D721Med (cell line): ENCODE data around the gene RAB19.
"Not testable (repeated sequence)": the region's sequence is repeated elsewhere in the genome, so short reads cannot be mapped to it uniquely, and the experiment has no call there.

Experiments
- DNase-seq: peaks from one replicate; pipeline ENCODE4 v3.0.0; 2011; ENCODE audit warnings: low spot score; ENCODE audit not compliant: insufficient read length
- FAIRE-seq: peaks from 2 replicates; lab custom pipeline; 2011; peaks lifted over from hg19 to GRCh38; lab: Jason Lieb, UNC
- TF ChIP-seq, protein P1 (sequence below): IDR thresholded peaks from 2 replicates; pipeline ENCODE4 v1.5.1; 2012; ENCODE audit warnings: mild to moderate bottlenecking, control low read depth; ENCODE audit not compliant: insufficient read depth; ENCODE audit errors: missing control alignments

Gene RAB19

DNA sequence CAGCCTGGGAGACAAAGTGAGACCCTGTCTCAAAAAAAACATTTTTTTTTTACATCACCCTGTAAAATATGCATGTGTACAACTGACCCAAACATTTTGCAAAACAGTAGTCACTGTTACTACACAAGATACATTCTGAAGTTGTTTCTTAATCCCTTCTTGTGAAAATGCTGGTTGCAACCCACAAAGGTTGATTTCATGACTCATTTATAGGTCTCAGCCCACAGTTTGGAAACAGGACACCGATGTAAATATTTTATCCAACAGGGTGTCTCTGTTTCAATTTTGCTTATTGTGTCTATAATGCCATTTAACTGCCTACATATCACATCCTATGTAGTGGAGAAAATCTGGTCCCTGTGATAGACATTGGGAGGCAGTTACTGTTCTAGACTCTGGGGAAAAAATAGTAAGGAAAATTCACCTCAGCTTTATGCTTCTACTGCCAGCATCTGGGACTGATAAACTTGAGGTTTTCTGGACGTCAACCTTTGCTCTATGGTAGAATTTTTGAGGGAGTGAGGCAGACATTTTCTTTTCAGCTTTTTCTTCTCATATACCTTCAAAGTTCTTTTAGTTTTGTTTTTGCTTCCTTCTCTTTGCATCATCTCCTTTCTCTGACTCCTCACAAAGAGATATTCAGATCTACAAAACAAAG lies 1.6 kb upstream of the RAB19 start:
- DNase-seq, result no peak
- TF ChIP-seq, protein P1, sequence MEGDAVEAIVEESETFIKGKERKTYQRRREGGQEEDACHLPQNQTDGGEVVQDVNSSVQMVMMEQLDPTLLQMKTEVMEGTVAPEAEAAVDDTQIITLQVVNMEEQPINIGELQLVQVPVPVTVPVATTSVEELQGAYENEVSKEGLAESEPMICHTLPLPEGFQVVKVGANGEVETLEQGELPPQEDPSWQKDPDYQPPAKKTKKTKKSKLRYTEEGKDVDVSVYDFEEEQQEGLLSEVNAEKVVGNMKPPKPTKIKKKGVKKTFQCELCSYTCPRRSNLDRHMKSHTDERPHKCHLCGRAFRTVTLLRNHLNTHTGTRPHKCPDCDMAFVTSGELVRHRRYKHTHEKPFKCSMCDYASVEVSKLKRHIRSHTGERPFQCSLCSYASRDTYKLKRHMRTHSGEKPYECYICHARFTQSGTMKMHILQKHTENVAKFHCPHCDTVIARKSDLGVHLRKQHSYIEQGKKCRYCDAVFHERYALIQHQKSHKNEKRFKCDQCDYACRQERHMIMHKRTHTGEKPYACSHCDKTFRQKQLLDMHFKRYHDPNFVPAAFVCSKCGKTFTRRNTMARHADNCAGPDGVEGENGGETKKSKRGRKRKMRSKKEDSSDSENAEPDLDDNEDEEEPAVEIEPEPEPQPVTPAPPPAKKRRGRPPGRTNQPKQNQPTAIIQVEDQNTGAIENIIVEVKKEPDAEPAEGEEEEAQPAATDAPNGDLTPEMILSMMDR, result no peak
- FAIRE-seq, result no peak

DNA sequence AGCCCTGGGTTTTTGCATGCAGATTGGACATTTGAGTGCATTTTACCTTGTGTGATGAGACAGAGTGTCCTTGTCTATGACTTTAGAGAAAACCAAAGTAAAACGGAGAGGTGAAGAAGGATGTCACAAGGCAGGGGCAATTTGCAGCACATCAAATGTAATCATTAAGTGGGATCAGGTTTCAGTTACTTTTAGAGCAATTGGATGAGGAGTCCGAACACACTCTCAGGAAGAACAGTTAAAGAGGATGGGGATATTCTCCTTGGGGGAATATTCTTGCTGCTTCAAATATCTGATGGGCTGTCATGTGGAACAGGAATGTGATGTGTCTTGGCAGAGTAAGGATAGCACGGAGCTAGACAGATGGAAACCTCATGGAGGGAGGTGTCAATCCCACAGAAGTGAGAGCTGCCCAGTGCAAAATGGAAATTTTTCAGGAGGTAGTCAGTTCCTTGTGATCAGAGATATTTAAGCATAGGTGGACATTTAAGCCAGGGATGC lies 757 bp downstream of the RAB19 start:
- DNase-seq, result no peak
- TF ChIP-seq, protein P1, result no peak
- FAIRE-seq, result no peak

DNA sequence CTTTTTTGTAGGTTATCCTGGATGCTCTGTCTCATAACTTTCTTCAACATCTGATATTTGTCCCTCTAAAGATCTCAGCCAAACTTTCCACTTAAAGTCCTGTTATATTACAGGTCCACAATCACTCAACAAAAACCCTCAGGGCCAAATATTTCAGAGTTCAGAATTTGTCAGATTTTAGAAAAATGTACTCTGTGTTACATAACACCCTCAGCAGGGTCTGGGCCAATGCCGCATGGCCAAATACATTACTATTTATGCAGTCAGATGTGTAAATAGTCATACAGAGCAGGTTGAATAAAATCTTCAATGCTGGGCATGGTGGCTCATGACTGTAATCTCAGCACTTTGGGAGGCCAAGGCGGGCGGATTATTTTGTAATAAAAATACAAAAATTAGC lies 11.5 kb downstream of the RAB19 start:
- FAIRE-seq (no peak), DNase-seq (no peak)
- TF ChIP-seq, protein P1, result no peak

DNA sequence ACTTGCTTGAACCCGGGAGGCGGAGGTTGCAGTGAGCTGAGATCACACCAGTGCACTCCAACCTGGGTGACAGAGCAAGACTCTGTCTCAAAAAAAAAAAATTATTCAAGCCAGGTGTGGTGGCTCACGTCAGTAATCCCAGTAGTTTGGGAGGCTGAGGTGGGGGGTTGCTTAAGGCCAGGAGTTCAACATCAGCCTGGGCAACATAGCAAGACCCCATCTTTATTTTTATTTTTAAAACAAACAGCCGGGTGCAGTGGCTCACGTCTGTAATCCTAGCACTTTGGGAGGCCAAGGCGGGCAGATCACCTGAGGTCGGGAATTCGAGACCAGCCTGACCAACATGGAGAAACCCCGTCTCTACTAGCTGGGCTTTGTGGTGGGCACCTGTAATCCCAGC lies 12.0 kb downstream of the RAB19 start:
- not testable (repeated sequence) for FAIRE-seq, DNase-seq

DNA sequence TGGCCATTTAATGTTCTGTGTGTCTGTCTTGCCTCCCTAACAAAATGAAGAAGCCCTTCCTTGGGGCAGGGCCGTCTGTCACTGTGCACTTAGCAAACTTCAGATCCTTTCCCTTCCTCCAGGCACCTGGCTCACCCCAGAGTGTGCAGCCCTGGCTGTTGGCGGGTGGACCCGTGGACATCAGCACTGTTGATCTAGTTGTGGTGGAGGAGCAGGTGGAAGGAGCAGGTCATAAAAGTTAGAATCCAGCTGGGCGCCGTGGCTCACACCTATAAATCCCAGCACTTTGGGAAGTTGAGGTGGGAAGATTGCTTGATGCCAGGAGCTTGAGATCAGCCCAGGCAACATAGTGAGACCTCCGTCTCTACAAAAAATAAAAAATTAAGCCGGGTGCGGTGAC lies 12.7 kb downstream of the RAB19 start:
- TF ChIP-seq, protein P1, result no peak
- DNase-seq (no peak), FAIRE-seq (no peak)

DNA sequence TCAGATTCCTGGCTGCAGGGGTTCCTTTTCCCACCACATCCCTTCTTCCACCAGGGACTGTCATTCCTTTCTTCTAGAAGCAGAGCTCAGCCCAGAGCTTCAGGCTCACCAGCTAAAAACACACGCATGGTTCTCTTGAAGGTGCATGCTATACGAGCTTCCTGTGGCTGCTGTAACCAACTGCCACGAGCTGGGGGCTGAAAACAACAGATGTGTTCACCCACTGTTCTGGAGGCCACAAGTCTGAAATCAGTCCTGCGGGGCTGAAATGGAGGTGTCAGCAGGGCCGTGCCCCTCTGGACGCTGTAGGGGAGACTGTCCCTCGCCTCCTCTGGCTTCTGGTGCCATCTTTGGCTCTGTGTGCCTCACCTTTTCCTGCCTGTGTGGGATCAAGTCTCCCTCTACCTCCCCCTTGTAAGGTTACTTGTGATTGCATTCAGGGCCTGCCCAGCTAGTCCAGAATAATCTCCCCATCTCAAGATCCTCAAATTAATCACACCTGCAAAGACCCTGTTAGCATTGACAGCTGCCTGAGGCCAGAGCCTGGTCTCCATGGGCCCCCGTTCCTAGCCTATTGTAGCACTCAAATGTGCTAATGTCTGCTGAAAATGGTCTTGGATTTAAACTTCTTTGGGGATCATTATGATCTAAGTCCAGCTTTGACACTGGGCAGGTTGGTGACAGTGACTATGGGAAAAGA lies 13.7 kb downstream of the RAB19 start:
- FAIRE-seq (no peak), DNase-seq (no peak)
- TF ChIP-seq, protein P1, result no peak

DNA sequence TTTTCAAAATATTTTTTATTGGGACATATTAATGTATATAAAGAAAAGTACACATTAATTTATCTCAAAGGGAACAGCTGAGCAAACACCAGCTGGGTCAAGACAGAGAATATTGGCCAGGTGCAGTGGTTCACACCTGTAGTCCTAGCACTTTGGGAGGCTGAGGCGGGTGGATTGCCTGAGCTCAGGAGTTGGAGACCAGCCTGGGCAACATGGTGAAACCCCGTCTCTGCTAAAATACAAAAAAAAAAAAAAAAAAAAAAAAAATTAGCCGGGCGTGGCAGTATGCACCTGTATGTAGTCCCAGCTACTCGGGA lies 14.3 kb downstream of the RAB19 start:
- FAIRE-seq, DNase-seq: not testable (repeated sequence)

DNA sequence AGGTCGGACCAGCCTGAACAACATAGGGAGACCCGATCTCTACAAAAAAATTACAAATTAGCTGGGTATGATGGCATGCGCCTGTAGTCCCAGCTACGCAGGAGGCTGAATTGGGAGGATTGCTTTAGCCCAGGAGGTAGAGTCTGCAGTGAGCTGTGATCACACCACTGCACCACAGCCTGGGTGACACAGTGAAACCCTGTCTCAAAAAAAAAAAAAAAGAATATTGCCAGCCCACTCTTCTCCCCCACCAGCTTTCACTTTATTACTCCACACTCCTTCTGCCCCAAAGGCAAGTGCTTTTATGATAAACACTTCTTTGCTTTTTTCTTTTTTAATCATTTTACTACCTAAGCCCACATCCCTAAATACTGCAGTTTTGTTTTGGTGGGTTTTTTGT lies 14.8 kb downstream of the RAB19 start:
- FAIRE-seq, result no peak
- DNase-seq, result no peak
- TF ChIP-seq, protein P1, result no peak
